Loucy (cell line): ENCODE measurements around the gene MARK3.

Experiments
- H2AFZ ChIP-seq: fragments of 200-600 bp; sonication (generic); 2 replicates; pipeline ENCODE4 v1.6.0; 2016; ENCODE audit warnings: antibody characterized with exemption, mild to moderate bottlenecking, low read length, moderate library complexity
- H3F3A ChIP-seq: fragments of 200-600 bp; 2 replicates; pipeline ENCODE4 v1.6.0; 2016; ENCODE audit warnings: antibody characterized with exemption, low read depth, mild to moderate bottlenecking
- H3K27me3 ChIP-seq: fragments of 200-600 bp; sonication (generic); 2 replicates; pipeline ENCODE4 v1.6.1; 2014; ENCODE audit warnings: low read length, mild to moderate bottlenecking; ENCODE audit not compliant: insufficient read depth, poor library complexity, severe bottlenecking
- H3K36me3 ChIP-seq: fragments of 200-600 bp; sonication (generic); 2 replicates; pipeline ENCODE4 v1.6.1; 2016; ENCODE audit warnings: low read length; ENCODE audit not compliant: insufficient read depth
- H3K4me1 ChIP-seq: fragments of 200-600 bp; sonication (generic); 2 replicates; pipeline ENCODE4 v1.5.1; 2014; ENCODE audit warnings: low read length, mild to moderate bottlenecking; ENCODE audit not compliant: insufficient read depth, poor library complexity, severe bottlenecking
- H3K4me2 ChIP-seq: fragments of 200-600 bp; sonication (generic); 2 replicates; pipeline ENCODE4 v1.6.0; 2014; ENCODE audit warnings: antibody characterized with exemption, low read length, low read depth, mild to moderate bottlenecking; ENCODE audit not compliant: poor library complexity, severe bottlenecking
- H3K4me3 ChIP-seq: fragments of 200-600 bp; sonication (generic); 2 replicates; pipeline ENCODE4 v1.5.1; 2014; ENCODE audit warnings: low read length, mild to moderate bottlenecking, mixed read lengths; ENCODE audit not compliant: poor library complexity, severe bottlenecking
- H3K79me2 ChIP-seq: fragments of 200-600 bp; sonication (generic); 2 replicates; pipeline ENCODE4 v1.6.1; 2014; ENCODE audit warnings: low read length; ENCODE audit not compliant: insufficient read depth
- H3K9ac ChIP-seq: fragments of 200-600 bp; sonication (generic); 2 replicates; pipeline ENCODE4 v1.6.0; 2014; ENCODE audit warnings: mild to moderate bottlenecking, low read depth, low read length, moderate library complexity; ENCODE audit not compliant: poor library complexity, severe bottlenecking
- H3K9me2 ChIP-seq: fragments of 200-600 bp; sonication (generic); replicated peaks from 2 replicates; pipeline ENCODE4 v1.6.1; 2016; ENCODE audit warnings: low read depth, low read length, mixed read lengths
- H3K9me3 ChIP-seq: fragments of 200-600 bp; sonication (generic); 2 replicates; pipeline ENCODE4 v1.6.1; 2014; ENCODE audit warnings: mild to moderate bottlenecking, antibody characterized with exemption, low read length, low read depth; ENCODE audit not compliant: insufficient read depth
- H4K20me1 ChIP-seq: fragments of 200-600 bp; sonication (generic); 2 replicates; pipeline ENCODE4 v1.6.0; 2014; ENCODE audit warnings: antibody characterized with exemption, low read length, mild to moderate bottlenecking; ENCODE audit not compliant: insufficient read depth, poor library complexity, severe bottlenecking
- CTCF ChIP-seq: fragments of 200-600 bp; sonication (generic); conservative IDR thresholded peaks from 2 replicates; pipeline ENCODE4 v1.5.1; 2014; ENCODE audit warnings: mild to moderate bottlenecking, antibody characterized with exemption, low read length
- EZH2phosphoT487 ChIP-seq: fragments of 200-600 bp; IDR thresholded peaks from 2 replicates; pipeline ENCODE4 v1.6.1; 2018; ENCODE audit warnings: antibody characterized with exemption, mild to moderate bottlenecking, moderate library complexity, borderline replicate concordance

Gene MARK3

GRCh38 chr14:103540821-103541708 lies 155.8 kb downstream of the MARK3 start:
- TF ChIP-seq EZH2phosphoT487 = no peak
- TF ChIP-seq CTCF = no peak
- H3K4me1 ChIP-seq = no peaks in the 10 kb centered on the region
- no peak overlapping the region for H3K9ac ChIP-seq
- H3K79me2 ChIP-seq = no peaks in the 10 kb centered on the region
- H3K4me3 ChIP-seq = no peak overlapping the region
- no peaks in the 10 kb centered on the region for H4K20me1 ChIP-seq
- no peaks in the 10 kb centered on the region for H3K36me3 ChIP-seq
- H3K27me3 ChIP-seq = no peaks in the 10 kb centered on the region
- no peaks in the 10 kb centered on the region for H3F3A ChIP-seq
- H3K9me2 ChIP-seq = no peaks in the 10 kb centered on the region
- H3K4me2 ChIP-seq = no peak overlapping the region
- H3K9me3 ChIP-seq = no peaks in the 10 kb centered on the region
- no peak overlapping the region for H2AFZ ChIP-seq

- Histone ChIP-seq H3K36me3 (no peaks in the 10 kb centered on the region), H3K4me1 (no peaks in the 10 kb centered on the region), H3F3A (no peaks in the 10 kb centered on the region), H3K27me3 (no peaks in the 10 kb centered on the region), H2AFZ (no peak overlapping the region), H4K20me1 (no peaks in the 10 kb centered on the region), H3K4me2 (no peak overlapping the region), H3K79me2 (no peaks in the 10 kb centered on the region), H3K9ac (no peak overlapping the region), H3K4me3 (no peak overlapping the region), H3K9me3 (no peaks in the 10 kb centered on the region), H3K9me2 (no peaks in the 10 kb centered on the region)
- no peak for TF ChIP-seq EZH2phosphoT487
- TF ChIP-seq CTCF = no peak
These were observed 156.7 kb downstream of the MARK3 start for GRCh38 chr14:103541709-103542604.

GRCh38 chr14:103542605-103543088 lies 157.4 kb downstream of the MARK3 start:
- Histone ChIP-seq H3K4me3 (no peak overlapping the region), H3K79me2 (no peaks in the 10 kb centered on the region), H3K36me3 (no peaks in the 10 kb centered on the region), H2AFZ (no peak overlapping the region), H3F3A (no peaks in the 10 kb centered on the region), H3K4me1 (no peaks in the 10 kb centered on the region), H3K4me2 (no peak overlapping the region), H4K20me1 (no peaks in the 10 kb centered on the region), H3K9me3 (no peaks in the 10 kb centered on the region), H3K9ac (no peak overlapping the region), H3K27me3 (no peaks in the 10 kb centered on the region), H3K9me2 (no peaks in the 10 kb centered on the region)
- no peak for TF ChIP-seq CTCF
- no peak for TF ChIP-seq EZH2phosphoT487
